ENCODE results near the gene CYP27C1.

DNA sequence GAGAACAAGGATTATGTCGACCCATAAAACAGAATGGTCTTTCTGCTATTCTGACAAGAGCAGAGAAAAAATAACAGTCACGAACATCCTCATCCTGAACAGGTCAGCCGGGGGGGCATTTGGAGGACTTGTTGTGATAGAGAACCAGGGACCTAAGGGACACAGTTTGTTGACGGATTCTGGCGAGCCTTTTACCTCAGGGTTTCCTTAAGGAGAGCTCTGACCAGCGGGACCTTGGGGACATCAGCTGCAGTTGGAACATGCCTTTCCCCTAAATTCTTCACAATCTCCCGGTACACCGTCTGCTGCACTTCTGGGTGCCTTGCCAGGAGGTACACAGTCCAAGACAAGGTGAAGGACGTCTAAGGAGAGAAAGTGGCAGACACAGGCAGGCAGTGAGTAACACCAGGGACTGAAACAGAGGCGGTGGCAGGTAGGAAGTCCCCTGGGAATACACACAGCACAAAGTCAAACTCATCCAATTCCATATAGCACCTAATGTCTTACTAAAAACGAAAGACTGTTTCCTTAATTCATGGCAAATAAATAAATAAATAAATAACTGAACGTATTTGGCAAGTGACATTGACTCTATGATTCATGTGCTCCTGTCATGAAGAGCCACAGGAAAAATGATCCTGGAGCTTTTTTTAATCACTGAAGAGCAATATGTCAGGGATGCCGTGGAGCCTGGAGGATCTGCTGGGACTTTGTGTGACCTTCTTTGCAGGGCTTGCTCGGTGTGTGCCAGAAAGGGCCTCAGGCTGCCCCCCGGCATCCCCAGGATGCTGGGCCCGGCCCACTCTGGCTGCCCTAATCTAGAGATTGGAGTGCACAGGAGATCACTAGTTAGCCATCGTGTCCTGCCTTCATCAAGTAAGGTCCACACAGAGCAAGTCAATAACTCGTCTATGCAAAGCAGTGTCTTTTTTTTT lies 24.7 kb downstream of the CYP27C1 start:
- no peak for TF ChIP-seq POLR2A (IDR thresholded peaks at IDR 0.05)
- TF ChIP-seq, protein P1, sequence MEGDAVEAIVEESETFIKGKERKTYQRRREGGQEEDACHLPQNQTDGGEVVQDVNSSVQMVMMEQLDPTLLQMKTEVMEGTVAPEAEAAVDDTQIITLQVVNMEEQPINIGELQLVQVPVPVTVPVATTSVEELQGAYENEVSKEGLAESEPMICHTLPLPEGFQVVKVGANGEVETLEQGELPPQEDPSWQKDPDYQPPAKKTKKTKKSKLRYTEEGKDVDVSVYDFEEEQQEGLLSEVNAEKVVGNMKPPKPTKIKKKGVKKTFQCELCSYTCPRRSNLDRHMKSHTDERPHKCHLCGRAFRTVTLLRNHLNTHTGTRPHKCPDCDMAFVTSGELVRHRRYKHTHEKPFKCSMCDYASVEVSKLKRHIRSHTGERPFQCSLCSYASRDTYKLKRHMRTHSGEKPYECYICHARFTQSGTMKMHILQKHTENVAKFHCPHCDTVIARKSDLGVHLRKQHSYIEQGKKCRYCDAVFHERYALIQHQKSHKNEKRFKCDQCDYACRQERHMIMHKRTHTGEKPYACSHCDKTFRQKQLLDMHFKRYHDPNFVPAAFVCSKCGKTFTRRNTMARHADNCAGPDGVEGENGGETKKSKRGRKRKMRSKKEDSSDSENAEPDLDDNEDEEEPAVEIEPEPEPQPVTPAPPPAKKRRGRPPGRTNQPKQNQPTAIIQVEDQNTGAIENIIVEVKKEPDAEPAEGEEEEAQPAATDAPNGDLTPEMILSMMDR (IDR thresholded peaks at IDR 0.05), result no peak
